Measurements from ENCODE around the gene PRR35.

Gene PRR35

GRCh38 chr16:535446-536405, 24.5 kb upstream of the PRR35 start:
- Histone ChIP-seq H3K9me3 (ENCODE audit: severe bottlenecking) (no peaks in the 10 kb centered on the region), H3K36me3 (ENCODE audit: low read depth) (peaks cover 24% of the 10 kb centered on the region), H3K27me3 (ENCODE audit: insufficient read depth, poor library complexity, severe bottlenecking) (no peaks in the 10 kb centered on the region), H3K4me1 (ENCODE audit: insufficient read depth, poor library complexity, severe bottlenecking) (peaks cover 8% of the 10 kb centered on the region), H3K27ac (ENCODE audit: poor library complexity, severe bottlenecking) (peak overlapping the region; percentile 2), H3K4me3 (ENCODE audit: severe bottlenecking) (no peak overlapping the region)
- DNase-seq (ENCODE audit: low spot score) (no peak), ATAC-seq (ENCODE audit: low read depth) (peak; percentile 92)
- TF ChIP-seq, protein P1, sequence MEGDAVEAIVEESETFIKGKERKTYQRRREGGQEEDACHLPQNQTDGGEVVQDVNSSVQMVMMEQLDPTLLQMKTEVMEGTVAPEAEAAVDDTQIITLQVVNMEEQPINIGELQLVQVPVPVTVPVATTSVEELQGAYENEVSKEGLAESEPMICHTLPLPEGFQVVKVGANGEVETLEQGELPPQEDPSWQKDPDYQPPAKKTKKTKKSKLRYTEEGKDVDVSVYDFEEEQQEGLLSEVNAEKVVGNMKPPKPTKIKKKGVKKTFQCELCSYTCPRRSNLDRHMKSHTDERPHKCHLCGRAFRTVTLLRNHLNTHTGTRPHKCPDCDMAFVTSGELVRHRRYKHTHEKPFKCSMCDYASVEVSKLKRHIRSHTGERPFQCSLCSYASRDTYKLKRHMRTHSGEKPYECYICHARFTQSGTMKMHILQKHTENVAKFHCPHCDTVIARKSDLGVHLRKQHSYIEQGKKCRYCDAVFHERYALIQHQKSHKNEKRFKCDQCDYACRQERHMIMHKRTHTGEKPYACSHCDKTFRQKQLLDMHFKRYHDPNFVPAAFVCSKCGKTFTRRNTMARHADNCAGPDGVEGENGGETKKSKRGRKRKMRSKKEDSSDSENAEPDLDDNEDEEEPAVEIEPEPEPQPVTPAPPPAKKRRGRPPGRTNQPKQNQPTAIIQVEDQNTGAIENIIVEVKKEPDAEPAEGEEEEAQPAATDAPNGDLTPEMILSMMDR (IDR thresholded peaks at IDR 0.05; ENCODE audit: poor library complexity, severe bottlenecking) = no peak

- peaks cover 8% of the 10 kb centered on the region for H3K4me1 ChIP-seq (ENCODE audit: insufficient read depth, poor library complexity, severe bottlenecking)
- H3K36me3 ChIP-seq (ENCODE audit: low read depth) = peaks cover 29% of the 10 kb centered on the region
- TF ChIP-seq, protein P1 (IDR thresholded peaks at IDR 0.05; ENCODE audit: poor library complexity, severe bottlenecking) = no peak
- DNase-seq (ENCODE audit: low spot score) = no peak
- ATAC-seq (ENCODE audit: low read depth) = no peak
- no peaks in the 10 kb centered on the region for H3K9me3 ChIP-seq (ENCODE audit: severe bottlenecking)
- no peak overlapping the region for H3K4me3 ChIP-seq (ENCODE audit: severe bottlenecking)
- no peaks in the 10 kb centered on the region for H3K27me3 ChIP-seq (ENCODE audit: insufficient read depth, poor library complexity, severe bottlenecking)
- no peak overlapping the region for H3K27ac ChIP-seq (ENCODE audit: poor library complexity, severe bottlenecking)
Measured at GRCh38 chr16:536746-537145, 23.4 kb upstream of the PRR35 start.

DNA sequence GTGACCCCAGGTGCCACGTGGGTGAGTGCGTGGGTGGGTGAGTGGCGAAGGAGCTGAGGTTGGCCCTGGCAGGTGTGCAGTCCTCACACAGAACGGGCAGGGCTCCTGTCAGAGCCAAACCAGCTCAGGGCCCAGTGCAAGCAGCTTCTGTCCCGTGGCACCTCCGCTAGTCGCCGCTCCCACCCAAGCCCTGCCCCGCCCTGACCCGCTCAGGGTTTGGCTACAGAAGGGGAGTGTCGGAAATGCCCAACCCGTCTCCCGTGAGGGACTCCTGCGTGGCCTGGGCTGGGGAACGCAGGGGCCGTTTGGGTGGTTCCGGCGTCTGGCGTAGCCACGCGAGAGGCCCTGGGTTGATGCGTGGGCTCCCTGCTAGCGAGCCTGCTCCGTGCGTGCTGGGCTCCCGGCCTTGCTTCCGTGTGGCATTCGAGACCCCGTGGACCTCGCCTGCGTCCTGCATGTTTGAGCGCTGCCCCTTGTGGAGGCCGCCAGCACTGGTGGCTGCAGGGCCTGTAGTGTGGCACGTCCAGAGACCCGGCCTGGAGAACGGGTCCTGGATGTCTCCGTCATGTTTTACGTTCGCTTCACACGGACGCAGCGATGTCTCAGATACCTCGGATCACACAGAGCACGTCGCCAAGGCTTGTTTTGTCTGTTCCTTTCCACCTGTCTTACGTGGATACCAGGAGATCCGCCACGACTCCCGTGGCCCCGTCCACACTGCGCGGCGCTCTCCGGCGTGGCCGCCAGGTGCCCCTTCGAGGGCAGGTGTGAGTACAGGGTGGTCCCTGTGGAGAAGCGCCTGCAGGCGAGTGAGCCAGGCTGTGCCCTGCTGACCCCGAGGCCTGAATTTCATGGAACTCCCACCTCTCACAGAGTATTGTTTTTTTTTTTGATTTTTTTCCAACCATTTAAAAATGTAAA, 22.5 kb upstream of the PRR35 start:
- Histone ChIP-seq H3K9me3 (ENCODE audit: severe bottlenecking) (no peaks in the 10 kb centered on the region), H3K36me3 (ENCODE audit: low read depth) (peaks cover 29% of the 10 kb centered on the region), H3K27me3 (ENCODE audit: insufficient read depth, poor library complexity, severe bottlenecking) (no peaks in the 10 kb centered on the region), H3K4me3 (ENCODE audit: severe bottlenecking) (no peak overlapping the region), H3K27ac (ENCODE audit: poor library complexity, severe bottlenecking) (no peak overlapping the region), H3K4me1 (ENCODE audit: insufficient read depth, poor library complexity, severe bottlenecking) (peaks cover 8% of the 10 kb centered on the region)
- ATAC-seq (ENCODE audit: low read depth) (no peak), DNase-seq (ENCODE audit: low spot score) (no peak)
- TF ChIP-seq, protein P1 (IDR thresholded peaks at IDR 0.05; ENCODE audit: poor library complexity, severe bottlenecking) = no peak

GRCh38 chr16:539901-540530, 20.2 kb upstream of the PRR35 start:
- H3K27ac ChIP-seq (ENCODE audit: poor library complexity, severe bottlenecking) = no peak overlapping the region
- peaks cover 8% of the 10 kb centered on the region for H3K4me1 ChIP-seq (ENCODE audit: insufficient read depth, poor library complexity, severe bottlenecking)
- TF ChIP-seq, protein P1 (IDR thresholded peaks at IDR 0.05; ENCODE audit: poor library complexity, severe bottlenecking) = no peak
- ATAC-seq (ENCODE audit: low read depth) (no peak), DNase-seq (ENCODE audit: low spot score) (no peak)
- no peak overlapping the region for H3K4me3 ChIP-seq (ENCODE audit: severe bottlenecking)
- no peaks in the 10 kb centered on the region for H3K9me3 ChIP-seq (ENCODE audit: severe bottlenecking)
- peaks cover 29% of the 10 kb centered on the region for H3K36me3 ChIP-seq (ENCODE audit: low read depth)
- H3K27me3 ChIP-seq (ENCODE audit: insufficient read depth, poor library complexity, severe bottlenecking) = no peaks in the 10 kb centered on the region
